ENCODE measurements around the gene DTX1.
A peak's percentile ranks its signal among the peaks of the same experiment; 100 is the strongest.

DTX1 gene

GRCh38 chr12:113061061-113061694, 4.6 kb downstream of the DTX1 start:
- H3K9me3 Mint-ChIP-seq: no peaks in the 10 kb centered on the region
- H3K4me1 Mint-ChIP-seq: peaks cover 3 to 37% of the 10 kb centered on the region in 2 donors
- H3K27me3 Mint-ChIP-seq: no peaks in the 10 kb centered on the region
- DNase-seq (no peak), ATAC-seq (replicated peaks) (no peak)
- H3K27ac Mint-ChIP-seq: peak overlapping the region; percentile 94
- H3K36me3 Mint-ChIP-seq: peaks cover 17 to 28% of the 10 kb centered on the region in 2 donors
- H3K4me3 Mint-ChIP-seq: no peak overlapping the region

- Mint-ChIP-seq H3K4me3 (peak overlapping the region; percentile 69 to 78), H3K27ac (peak overlapping the region; percentile 94)
- peak; percentile 80 for DNase-seq
Measured at GRCh38 chr12:113062502-113063395, 6.2 kb downstream of the DTX1 start.

GRCh38 chr12:113063396-113064350, 7.1 kb downstream of the DTX1 start:
- Mint-ChIP-seq H3K27ac (peak overlapping the region; percentile 94), H3K27me3 (no peaks in the 10 kb centered on the region), H3K36me3 (peaks cover 36 to 41% of the 10 kb centered on the region in 2 donors), H3K4me1 (peaks cover 0 to 57% of the 10 kb centered on the region in 2 donors), H3K9me3 (no peaks in the 10 kb centered on the region), H3K4me3 (peak overlapping the region; percentile 73 to 78)
- DNase-seq (no peak), ATAC-seq (replicated peaks) (no peak)

More at GRCh38 chr12:113062502-113063395, 6.2 kb downstream of the DTX1 start:
- peak; percentile 82 to 83 for ATAC-seq (replicated peaks)
- peaks cover 0 to 50% of the 10 kb centered on the region in 2 donors for H3K4me1 Mint-ChIP-seq
- peaks cover 29 to 38% of the 10 kb centered on the region in 2 donors for H3K36me3 Mint-ChIP-seq
- no peaks in the 10 kb centered on the region for H3K27me3 Mint-ChIP-seq
- no peaks in the 10 kb centered on the region for H3K9me3 Mint-ChIP-seq

- peaks cover 6 to 61% of the 10 kb centered on the region in 2 donors for H3K4me1 Mint-ChIP-seq
- H3K27ac Mint-ChIP-seq: peak overlapping the region; percentile 94
- H3K36me3 Mint-ChIP-seq: peaks cover 41 to 44% of the 10 kb centered on the region in 2 donors
- H3K4me3 Mint-ChIP-seq: peak overlapping the region; percentile 73 to 78
- ATAC-seq (replicated peaks): no peak
- no peaks in the 10 kb centered on the region for H3K27me3 Mint-ChIP-seq
- H3K9me3 Mint-ChIP-seq: no peaks in the 10 kb centered on the region
- DNase-seq: no peak
Measured at GRCh38 chr12:113064395-113065125, 8.0 kb downstream of the DTX1 start.

- Mint-ChIP-seq H3K27me3 (no peaks in the 10 kb centered on the region), H3K27ac (peak overlapping the region; percentile 94), H3K4me3 (peak overlapping the region; percentile 73 to 78), H3K36me3 (peaks cover 46 to 50% of the 10 kb centered on the region in 2 donors), H3K4me1 (peaks cover 14 to 69% of the 10 kb centered on the region in 2 donors), H3K9me3 (no peaks in the 10 kb centered on the region)
- no peak for DNase-seq
- peak; percentile 6 to 22 for ATAC-seq (replicated peaks)
Measured at GRCh38 chr12:113065126-113066007, 8.8 kb downstream of the DTX1 start.

- Mint-ChIP-seq H3K4me1 (peaks cover 29 to 73% of the 10 kb centered on the region in 2 donors), H3K27me3 (no peaks in the 10 kb centered on the region), H3K27ac (peak overlapping the region; percentile 94), H3K36me3 (peaks cover 56 to 62% of the 10 kb centered on the region in 2 donors), H3K4me3 (peak overlapping the region in 1 of 2 donors; percentile 46), H3K9me3 (no peaks in the 10 kb centered on the region)
- DNase-seq: no peak
- no peak for ATAC-seq (replicated peaks)
Measured at GRCh38 chr12:113066813-113067400, 10.4 kb downstream of the DTX1 start.

GRCh38 chr12:113067987-113068935, 11.7 kb downstream of the DTX1 start:
- H3K36me3 Mint-ChIP-seq: peaks cover 61 to 67% of the 10 kb centered on the region in 2 donors
- DNase-seq (no peak), ATAC-seq (replicated peaks) (no peak)
- peak overlapping the region; percentile 39 to 49 for H3K4me3 Mint-ChIP-seq
- H3K27me3 Mint-ChIP-seq: no peaks in the 10 kb centered on the region
- peak overlapping the region; percentile 31 for H3K27ac Mint-ChIP-seq
- no peaks in the 10 kb centered on the region for H3K9me3 Mint-ChIP-seq
- peaks cover 41 to 74% of the 10 kb centered on the region in 2 donors for H3K4me1 Mint-ChIP-seq

GRCh38 chr12:113069149-113069548, 12.6 kb downstream of the DTX1 start:
- peaks cover 68 to 70% of the 10 kb centered on the region in 2 donors for H3K36me3 Mint-ChIP-seq
- peak overlapping the region; percentile 97 for H3K27ac Mint-ChIP-seq
- ATAC-seq (replicated peaks) (no peak), DNase-seq (no peak)
- H3K27me3 Mint-ChIP-seq: no peaks in the 10 kb centered on the region
- peak overlapping the region; percentile 68 to 80 for H3K4me3 Mint-ChIP-seq
- H3K4me1 Mint-ChIP-seq: peaks cover 50 to 77% of the 10 kb centered on the region in 2 donors
- no peaks in the 10 kb centered on the region for H3K9me3 Mint-ChIP-seq

- no peaks in the 10 kb centered on the region for H3K9me3 Mint-ChIP-seq
- H3K4me1 Mint-ChIP-seq: peaks cover 56 to 77% of the 10 kb centered on the region in 2 donors
- DNase-seq (no peak), ATAC-seq (replicated peaks) (no peak)
- H3K36me3 Mint-ChIP-seq: peaks cover 68 to 70% of the 10 kb centered on the region in 2 donors
- peak overlapping the region; percentile 97 for H3K27ac Mint-ChIP-seq
- H3K27me3 Mint-ChIP-seq: no peaks in the 10 kb centered on the region
- H3K4me3 Mint-ChIP-seq: peak overlapping the region; percentile 68 to 80
Measured at GRCh38 chr12:113069751-113070116, 13.2 kb downstream of the DTX1 start.

GRCh38 chr12:113070117-113070906, 13.8 kb downstream of the DTX1 start:
- peak overlapping the region; percentile 97 for H3K27ac Mint-ChIP-seq
- H3K4me3 Mint-ChIP-seq: peak overlapping the region; percentile 68 to 80
- H3K27me3 Mint-ChIP-seq: no peaks in the 10 kb centered on the region
- H3K36me3 Mint-ChIP-seq: peaks cover 66% of the 10 kb centered on the region in 2 donors
- peak; percentile 72 to 79 for ATAC-seq (replicated peaks)
- H3K4me1 Mint-ChIP-seq: peaks cover 62 to 76% of the 10 kb centered on the region in 2 donors
- no peaks in the 10 kb centered on the region for H3K9me3 Mint-ChIP-seq
- peak; percentile 83 for DNase-seq
